ENCODE measurements around the gene TM4SF5.

- TF ChIP-seq CTCF (IDR thresholded peaks at IDR 0.05 in 2 of 3, conservative IDR thresholded peaks at IDR 0.05 in 1 of 3; ENCODE audit: borderline replicate concordance in 1 of 3, insufficient read depth in 1 of 3, low read depth in 2 of 3, low read length in 2 of 3): no peak
- TF ChIP-seq EZH2 (IDR thresholded peaks at IDR 0.05): no peak
- TF ChIP-seq POLR2A (IDR thresholded peaks at IDR 0.05; ENCODE audit: borderline replicate concordance, extremely low read depth, insufficient read depth, insufficient read length): no peak
- TF ChIP-seq SP1 (IDR thresholded peaks at IDR 0.05; ENCODE audit: low read depth): no peak
- no peak for TF ChIP-seq MAX (IDR thresholded peaks at IDR 0.05)
- no peak for TF ChIP-seq CEBPB (IDR thresholded peaks at IDR 0.05; ENCODE audit: low read depth)
Measured at GRCh38 chr17:4748686-4749085, 23.0 kb upstream of the TM4SF5 start.
